Measurements from ENCODE around the gene CPLX3. TPM values are rescaled to one million over a fixed set of nuclear protein-coding genes. Genes with fewer than 3 reads are reported as not detected.

The CPLX3 gene
- total and polyA plus RNA-seq, 2 of the 8 experiments (the other 6 are each of a cell fraction or from before 2014, with no cell fraction given) = 0.17 TPM; not detected in 1

DNA sequence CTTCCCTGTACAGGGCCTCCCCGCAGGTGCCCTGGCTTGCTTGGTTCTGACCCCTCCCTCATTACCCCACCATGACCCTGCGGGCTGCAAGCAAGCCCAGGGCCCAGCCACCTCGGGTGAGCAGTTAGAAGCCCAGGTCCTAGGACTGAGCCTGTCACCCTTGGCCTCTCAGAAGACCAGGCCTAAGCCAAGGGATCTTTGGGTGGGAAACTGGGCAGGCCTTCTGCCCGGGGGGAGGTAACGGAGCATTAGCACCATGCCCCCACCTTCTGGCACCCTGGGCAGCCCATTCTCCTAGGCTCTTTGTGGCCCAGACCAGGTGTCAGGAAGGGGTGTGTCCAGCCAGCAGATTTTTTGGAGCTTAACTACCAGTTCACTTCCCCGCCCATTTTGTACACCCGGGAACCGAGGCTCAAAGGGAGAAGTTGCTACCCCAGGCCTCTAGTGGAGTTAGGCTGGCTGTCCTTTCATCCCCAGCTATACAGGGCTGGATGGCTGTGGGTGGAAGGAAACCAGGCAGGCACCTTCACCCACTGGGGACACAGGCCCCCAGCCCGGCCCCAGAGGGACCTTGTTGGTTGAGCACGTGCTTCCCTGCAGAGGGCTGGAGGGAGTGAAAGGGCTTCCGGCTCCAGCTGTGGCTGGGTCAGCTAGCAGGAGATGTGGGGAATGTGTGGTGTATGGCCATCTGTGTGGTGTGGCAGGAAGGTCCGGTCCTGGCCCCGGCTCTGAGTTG is 43.2 kb upstream of the CPLX3 start:
- FAIRE-seq = no peak
- H3K79me2 ChIP-seq (ENCODE audit: control insufficient read depth in 1 of 2, insufficient read depth in 2 of 2, low read length in 2 of 2) = peaks cover 0 to 6% of the 10 kb centered on the region in 2 experiments; a peak in 1 of 4 replicates
- WGBS, 2 experiments (ENCODE audit: extremely low coverage in 1 of 2, insufficient coverage in 1 of 2, insufficient read length in 1 of 2, insufficient replicate concordance in 2 of 2, low coverage in 1 of 2, low lambda C conversion rate in 2 of 2, missing lambda C conversion rate in 1 of 2) = 55% methylated on average over 12 of the region's 13 CpGs; no CpG with 5 or more reads in 1 of the 2 experiments

More for the DNA sequence above, 43.2 kb upstream of the CPLX3 start:
- ChIA-PET POLR2A (ENCODE audit: partially characterized antibody) (interaction anchor here (1.0 to 5.6 kb wide), 11 partner anchors 10 to 213 kb away, joined by 3 to 26 read pairs (median 4); partner anchors contain the start of gene CLK3), CTCF (ENCODE audit: partially characterized antibody) (interaction anchor here (0.6 to 53.7 kb wide), 17 partner anchors 8 to 168 kb away, joined by 3 to 1439 read pairs (median 6); partner anchors contain the start of genes CLK3, CPLX3 and LMAN1L)
- H3K23me2 ChIP-seq (ENCODE audit: low read depth, low read length) = peaks cover 9% of the 10 kb centered on the region
- H2BK15ac ChIP-seq (ENCODE audit: low read length) = no peak overlapping the region
- H2BK20ac ChIP-seq (ENCODE audit: low read length) = no peak overlapping the region
- H2BK5ac ChIP-seq (ENCODE audit: low read depth, low read length) = no peak overlapping the region
- TF ChIP-seq, protein P1, sequence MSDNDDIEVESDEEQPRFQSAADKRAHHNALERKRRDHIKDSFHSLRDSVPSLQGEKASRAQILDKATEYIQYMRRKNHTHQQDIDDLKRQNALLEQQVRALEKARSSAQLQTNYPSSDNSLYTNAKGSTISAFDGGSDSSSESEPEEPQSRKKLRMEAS (IDR thresholded peaks at IDR 0.05) = peak; percentile 47
- TF ChIP-seq BRCA1 (IDR thresholded peaks at IDR 0.05; ENCODE audit: low read depth, low read length) = no peak
- TF ChIP-seq, protein P2, sequence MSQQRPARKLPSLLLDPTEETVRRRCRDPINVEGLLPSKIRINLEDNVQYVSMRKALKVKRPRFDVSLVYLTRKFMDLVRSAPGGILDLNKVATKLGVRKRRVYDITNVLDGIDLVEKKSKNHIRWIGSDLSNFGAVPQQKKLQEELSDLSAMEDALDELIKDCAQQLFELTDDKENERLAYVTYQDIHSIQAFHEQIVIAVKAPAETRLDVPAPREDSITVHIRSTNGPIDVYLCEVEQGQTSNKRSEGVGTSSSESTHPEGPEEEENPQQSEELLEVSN (IDR thresholded peaks at IDR 0.05) = peak; percentile 52; the same call in 1 of the 2 replicates
- peak overlapping the region; percentile 55 to 82 (median 60); a peak in 7 of 8 replicates for H3K4me3 ChIP-seq (ENCODE audit: extremely low read depth in 1 of 4, insufficient read depth in 2 of 4, low read depth in 3 of 4, low read length in 4 of 4)
- H3K4me2 ChIP-seq (ENCODE audit: insufficient read depth in 1 of 2, low read depth in 2 of 2, low read length in 2 of 2) = peak overlapping the region; percentile 86 to 91
- no peak overlapping the region for H2BK12ac ChIP-seq (ENCODE audit: low read depth, low read length)
- H3K36me3 ChIP-seq (ENCODE audit: control insufficient read depth in 2 of 4, insufficient read depth in 4 of 4, low read length in 3 of 4) = no peaks in the 10 kb centered on the region
- no peak overlapping the region for H3K56ac ChIP-seq (replicated peaks; ENCODE audit: insufficient read length, low read depth, low read length)
- no peak for DNase-seq (ENCODE audit: low read depth in 1 of 2, low spot score in 2 of 2)
- H3K27me3 ChIP-seq (replicated peaks in 1 of 4; ENCODE audit: control insufficient read depth in 3 of 4, extremely low read depth in 1 of 4, insufficient read depth in 3 of 4, low read length in 3 of 4) = peaks cover 0 to 15% (median 11%) of the 10 kb centered on the region in 4 experiments; a peak in 6 of 7 replicates
- H3K9me3 ChIP-seq (ENCODE audit: insufficient read depth in 2 of 2, low read depth in 1 of 2, low read length in 1 of 2) = no peaks in the 10 kb centered on the region
- H2AK5ac ChIP-seq (ENCODE audit: low read depth, low read length) = 0 out of 2 replicates have a peak overlapping the region, but pooled peaks have one; percentile 42
- peaks cover 12% of the 10 kb centered on the region for H3K79me1 ChIP-seq (ENCODE audit: low read depth, low read length)
- H3K23ac ChIP-seq (ENCODE audit: insufficient read length) = no peak overlapping the region
- peaks cover 3 to 25% of the 10 kb centered on the region in 2 experiments for H4K20me1 ChIP-seq (replicated peaks in 1 of 2; ENCODE audit: control insufficient read depth in 1 of 2, insufficient read depth in 2 of 2, low read length in 2 of 2)
- H3K9ac ChIP-seq (replicated peaks in 1 of 4; ENCODE audit: extremely low read depth in 1 of 4, low read depth in 3 of 4, low read length in 3 of 4) = peak overlapping the region in 2 of 4 experiments; percentile 8 to 27; a peak in 1 of 7 replicates
- H3K27ac ChIP-seq (ENCODE audit: low read depth, low read length) = no peak overlapping the region
- H2BK120ac ChIP-seq (replicated peaks; ENCODE audit: low read depth, low read length) = no peak overlapping the region
- no peak overlapping the region for H2AFZ ChIP-seq (ENCODE audit: low read length)
- peak overlapping the region; percentile 19; the same call in 1 of the 2 replicates for H3K18ac ChIP-seq (ENCODE audit: extremely low read depth, low read length)
- no peak overlapping the region for H3K4ac ChIP-seq (replicated peaks; ENCODE audit: insufficient read length, low read depth, low read length)
- peak overlapping the region; percentile 3; the same call in 1 of the 2 replicates for H4K8ac ChIP-seq (ENCODE audit: extremely low read depth, insufficient read depth, low read length)
- no peak overlapping the region for H4K91ac ChIP-seq (replicated peaks; ENCODE audit: insufficient read length, low read length)
- H3K4me1 ChIP-seq (replicated peaks in 1 of 4; ENCODE audit: control insufficient read depth in 3 of 4, insufficient read depth in 4 of 4, low read length in 3 of 4) = peaks cover 1 to 24% (median 19%) of the 10 kb centered on the region in 4 experiments
- no peak overlapping the region for H4K5ac ChIP-seq (ENCODE audit: insufficient read length, low read depth, low read length)
- no peak overlapping the region for H3K14ac ChIP-seq (ENCODE audit: insufficient read length)

Measured in H1 (cell line).